H1 (cell line): Measurements from ENCODE around the gene CRYBG1. TPM values are rescaled to one million over a fixed set of nuclear protein-coding genes. Genes with fewer than 3 reads are reported as not detected.

Source experiments
- CTCF ChIA-PET: fragments of 300-600 bp; sonication (Branson Sonifier 250); formaldehyde crosslinking; loops from one replicate; lab custom pipeline; 2021; ENCODE audit not compliant: partially characterized antibody; lab: Charles Lee
- POLR2A ChIA-PET: fragments of 300-600 bp; sonication (Branson Sonifier 250); formaldehyde crosslinking; loops from one replicate; lab custom pipeline; 2021; ENCODE audit warnings: inconsistent platforms; ENCODE audit not compliant: partially characterized antibody; lab: Charles Lee
- DNase-seq, 2 experiments: peaks; one replicate each; pipeline versions ENCODE4 v3.0.0 to v3.0.0-alpha.2; 2010 to 2022; ENCODE audit warnings: low spot score in 2 of 2, low read depth in 1 of 2, mixed read lengths in 1 of 2
- FAIRE-seq: peaks from 2 replicates; lab custom pipeline; 2011; peaks lifted over from hg19 to GRCh38; lab: Jason Lieb, UNC
- H2AFZ ChIP-seq: 2 replicates; pipeline ENCODE4 v1.8.1; 2012; ENCODE audit warnings: low read length, inconsistent platforms
- H2AK5ac ChIP-seq: 2 replicates; pipeline ENCODE4 v1.6.1; 2013; ENCODE audit warnings: low read depth, low read length
- H2BK120ac ChIP-seq: replicated peaks from 2 replicates; pipeline ENCODE3; 2013; ENCODE audit warnings: low read depth, low read length, inconsistent platforms
- H2BK12ac ChIP-seq: 2 replicates; pipeline ENCODE4 v1.6.1; 2013; ENCODE audit warnings: low read depth, low read length
- H2BK15ac ChIP-seq: 2 replicates; pipeline ENCODE4 v1.6.1; 2013; ENCODE audit warnings: low read length
- H2BK20ac ChIP-seq: 2 replicates; pipeline ENCODE4 v1.6.1; 2013; ENCODE audit warnings: low read length
- H2BK5ac ChIP-seq: 2 replicates; pipeline ENCODE4 v1.6.1; 2013; ENCODE audit warnings: low read depth, low read length
- H3K14ac ChIP-seq: 2 replicates; pipeline ENCODE4 v1.6.1; 2013; ENCODE audit warnings: inconsistent platforms; ENCODE audit not compliant: insufficient read length
- H3K18ac ChIP-seq: 2 replicates; pipeline ENCODE4 v1.6.1; 2013; ENCODE audit warnings: low read length; ENCODE audit errors: extremely low read depth
- H3K23ac ChIP-seq: 2 replicates; pipeline ENCODE4 v1.6.1; 2013; ENCODE audit warnings: inconsistent platforms; ENCODE audit not compliant: insufficient read length
- H3K23me2 ChIP-seq: 2 replicates; pipeline ENCODE4 v1.6.1; 2013; ENCODE audit warnings: low read depth, low read length
- H3K27ac ChIP-seq: 2 replicates; pipeline ENCODE4 v1.6.1; 2011; ENCODE audit warnings: low read depth, low read length, inconsistent platforms
- H3K27me3 ChIP-seq, 4 experiments: replicated peaks in 1 of 4; 1 replicate in 1 of 4; 2 replicates in 3 of 4; pipeline versions ENCODE4 v1.6.1 to v1.8.1; 2011 to 2013; ENCODE audit warnings: low read length in 3 of 4, mild to moderate bottlenecking in 3 of 4, inconsistent platforms in 2 of 4, mixed read lengths in 2 of 4, moderate library complexity in 1 of 4; ENCODE audit not compliant: control insufficient read depth in 3 of 4, insufficient read depth in 3 of 4; ENCODE audit errors: extremely low read depth in 1 of 4
- H3K36me3 ChIP-seq, 4 experiments: 2 replicates each; pipeline versions ENCODE4 v1.6.1 to v1.8.1; 2011 to 2013; ENCODE audit warnings: mild to moderate bottlenecking in 4 of 4, low read length in 3 of 4, moderate library complexity in 2 of 4, control low read depth in 1 of 4, inconsistent platforms in 1 of 4; ENCODE audit not compliant: insufficient read depth in 4 of 4, control insufficient read depth in 2 of 4
- H3K4ac ChIP-seq: replicated peaks from 2 replicates; pipeline ENCODE3; 2013; ENCODE audit warnings: low read length, low read depth, mixed read lengths, inconsistent platforms; ENCODE audit not compliant: insufficient read length
- H3K4me1 ChIP-seq, 4 experiments: replicated peaks in 1 of 4; 1 replicate in 1 of 4; 2 replicates in 3 of 4; pipeline versions ENCODE4 v1.6.1 to v1.8.1; 2011 to 2013; ENCODE audit warnings: low read length in 3 of 4, inconsistent platforms in 2 of 4, mixed read lengths in 1 of 4; ENCODE audit not compliant: insufficient read depth in 4 of 4, control insufficient read depth in 3 of 4
- H3K4me2 ChIP-seq, 2 experiments: 2 replicates each; pipeline versions ENCODE4 v1.6.1 to v1.8.1; 2011 to 2013; ENCODE audit warnings: low read depth in 2 of 2, low read length in 2 of 2, control low read depth in 1 of 2, inconsistent platforms in 1 of 2, mild to moderate bottlenecking in 1 of 2; ENCODE audit not compliant: insufficient read depth in 1 of 2
- H3K4me3 ChIP-seq, 4 experiments: fragments of 200-600, 300-600 bp in 1 of 4; sonication (generic), shearing (Covaris generic), sonication (Bioruptor Twin) in 1 of 4; 2 replicates each; pipeline versions ENCODE4 v1.5.1 to v1.8.1; 2011 to 2016; ENCODE audit warnings: low read length in 4 of 4, low read depth in 3 of 4, control low read depth in 2 of 4, inconsistent platforms in 2 of 4, mild to moderate bottlenecking in 2 of 4, mixed read lengths in 1 of 4, moderate library complexity in 1 of 4; ENCODE audit not compliant: insufficient read depth in 2 of 4; ENCODE audit errors: extremely low read depth in 1 of 4
- H3K56ac ChIP-seq: replicated peaks from 2 replicates; pipeline ENCODE3; 2013; ENCODE audit warnings: low read depth, mild to moderate bottlenecking, mixed read lengths, low read length, inconsistent platforms; ENCODE audit not compliant: insufficient read length
- H3K79me1 ChIP-seq: 2 replicates; pipeline ENCODE4 v1.6.1; 2013; ENCODE audit warnings: low read depth, low read length, control low read depth
- H3K79me2 ChIP-seq, 2 experiments: 2 replicates each; pipeline versions ENCODE4 v1.6.1 to v1.8.1; 2012 to 2013; ENCODE audit warnings: low read length in 2 of 2, mild to moderate bottlenecking in 2 of 2, inconsistent platforms in 1 of 2; ENCODE audit not compliant: insufficient read depth in 2 of 2, control insufficient read depth in 1 of 2
- H3K9ac ChIP-seq, 4 experiments: replicated peaks in 1 of 4; 1 replicate in 1 of 4; 2 replicates in 3 of 4; pipeline versions ENCODE4 v1.6.1 to v1.8.1; 2011 to 2013; ENCODE audit warnings: low read depth in 3 of 4, low read length in 3 of 4, control low read depth in 2 of 4, mild to moderate bottlenecking in 2 of 4, moderate library complexity in 2 of 4, inconsistent platforms in 1 of 4; ENCODE audit errors: extremely low read depth in 1 of 4
- H3K9me3 ChIP-seq, 2 experiments: 2 replicates each; pipeline versions ENCODE4 v1.6.1 to v1.8.1; 2012 to 2013; ENCODE audit warnings: mild to moderate bottlenecking in 2 of 2, moderate library complexity in 2 of 2, control low read depth in 1 of 2, inconsistent platforms in 1 of 2, low read depth in 1 of 2, low read length in 1 of 2, mixed read lengths in 1 of 2; ENCODE audit not compliant: insufficient read depth in 2 of 2
- H4K20me1 ChIP-seq, 2 experiments: replicated peaks in 1 of 2; 2 replicates each; pipeline versions ENCODE3 to v1.8.1; 2011 to 2013; ENCODE audit warnings: inconsistent platforms in 2 of 2, low read length in 2 of 2, mild to moderate bottlenecking in 1 of 2; ENCODE audit not compliant: insufficient read depth in 2 of 2, control insufficient read depth in 1 of 2
- H4K5ac ChIP-seq: 2 replicates; pipeline ENCODE4 v1.6.1; 2013; ENCODE audit warnings: low read length, low read depth, mixed read lengths, inconsistent platforms; ENCODE audit not compliant: insufficient read length
- H4K8ac ChIP-seq: 2 replicates; pipeline ENCODE4 v1.8.0; 2013; ENCODE audit warnings: mild to moderate bottlenecking, moderate library complexity, low read length, inconsistent platforms; ENCODE audit not compliant: insufficient read depth; ENCODE audit errors: extremely low read depth
- H4K91ac ChIP-seq: replicated peaks from 2 replicates; pipeline ENCODE3; 2013; ENCODE audit warnings: low read length, mixed read lengths, inconsistent platforms; ENCODE audit not compliant: insufficient read length
- KDM1A ChIP-seq: fragments of 200-600, 300-600 bp; sonication (generic); IDR thresholded peaks from 2 replicates; pipeline ENCODE4 v1.7.1; 2016; ENCODE audit warnings: mild to moderate bottlenecking, low read length, borderline replicate concordance
- TAF7 ChIP-seq: optimal IDR thresholded peaks from 2 replicates; pipeline ENCODE3; 2011; ENCODE audit warnings: low read depth, mild to moderate bottlenecking, inconsistent platforms, low read length, moderate library complexity, borderline replicate concordance
- polyA plus RNA-seq, 7 experiments: library from polyadenylated mRNA; depleted of rRNA in 3 of 7; stranded (reverse) in 5 of 7; unstranded in 2 of 7; fragments of >200 nt in 5 of 7; fragments of 200-250 nt in 2 of 7; gene quantifications; 1 replicate in 5 of 7; 2 replicates in 1 of 7; 4 replicates in 1 of 7; pipeline versions ENCODE4 v1.2.1 to v1.2.3, GENCODE V29; 2011 to 2013; ENCODE audit warnings: missing spikeins in 2 of 7, mixed read lengths in 2 of 7
- total RNA-seq: library from RNA; stranded (reverse); fragmentation: NEBNext Ultra II Directional; extraction: Animal tissue kit (Norgen Biotek cat#: 25700); gene quantifications from 2 replicates; pipeline ENCODE4 v1.2.1, GENCODE V29; 2021

CRYBG1 gene
- total and polyA plus RNA-seq, 2 of the 8 experiments (the other 6 are each of a cell fraction or from before 2014, with no cell fraction given): 2.2 to 11.6 TPM

DNA sequence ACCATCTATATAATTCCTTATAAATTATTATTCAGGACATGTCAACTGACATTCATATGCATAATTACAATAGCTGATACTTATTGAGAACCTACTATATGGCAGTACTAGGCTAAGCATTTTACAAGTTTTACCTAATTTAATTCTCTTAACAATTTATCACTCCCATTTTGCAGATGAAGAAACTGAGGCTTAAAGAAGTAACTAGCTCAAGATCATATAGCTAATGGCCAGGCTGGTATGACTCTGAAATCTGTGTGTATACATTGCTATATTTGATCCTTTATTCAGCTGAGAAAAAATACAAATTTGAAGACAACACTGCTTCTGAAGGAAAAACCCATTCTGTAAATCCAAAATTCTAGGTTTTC, 85.0 kb downstream of the CRYBG1 start:
- no peak overlapping the region for H3K18ac ChIP-seq
- CTCF ChIA-PET: interaction anchor here (0.7 to 2.5 kb wide), 24 partner anchors 8 to 553 kb away, joined by 3 to 46 read pairs (median 4); no protein-coding TSS in a partner anchor

More for the DNA sequence above, 85.0 kb downstream of the CRYBG1 start:
- H3K4me2 ChIP-seq: no peak overlapping the region
- TF ChIP-seq KDM1A (peak; percentile 60; the same call in 1 of the 2 replicates), TAF7 (no peak)
- H2AFZ ChIP-seq: no peak overlapping the region
- H4K20me1 ChIP-seq: no peaks in the 10 kb centered on the region
- no peaks in the 10 kb centered on the region for H3K79me1 ChIP-seq
- no peaks in the 10 kb centered on the region for H3K23me2 ChIP-seq
- no peak overlapping the region for H3K23ac ChIP-seq
- no peak overlapping the region for H3K9ac ChIP-seq
- no peak overlapping the region for H2BK12ac ChIP-seq
- H2BK120ac ChIP-seq: no peak overlapping the region
- DNase-seq (no peak), FAIRE-seq (no peak)
- no peaks in the 10 kb centered on the region for H3K9me3 ChIP-seq
- H4K91ac ChIP-seq: no peak overlapping the region
- H3K4me3 ChIP-seq: no peak overlapping the region
- H3K27ac ChIP-seq: no peak overlapping the region
- H4K5ac ChIP-seq: no peak overlapping the region
- no peak overlapping the region for H2AK5ac ChIP-seq
- H3K36me3 ChIP-seq: no peaks in the 10 kb centered on the region
- no peaks in the 10 kb centered on the region for H3K79me2 ChIP-seq
- no peak overlapping the region for H4K8ac ChIP-seq
- no peak overlapping the region for H3K14ac ChIP-seq
- no peak overlapping the region for H2BK20ac ChIP-seq
- H2BK15ac ChIP-seq: no peak overlapping the region
- POLR2A ChIA-PET: no interaction called here
- H3K4ac ChIP-seq: no peak overlapping the region
- peaks cover 0 to 3% (median 0%) of the 10 kb centered on the region in 4 experiments; a peak in 1 of 7 replicates for H3K4me1 ChIP-seq
- no peaks in the 10 kb centered on the region for H3K27me3 ChIP-seq
- H2BK5ac ChIP-seq: no peak overlapping the region
- no peak overlapping the region for H3K56ac ChIP-seq
